ENCODE measurements around the gene SSR1. TPM values are rescaled to one million over a fixed set of nuclear protein-coding genes. Genes with fewer than 3 reads are reported as not detected.

The SSR1 gene
- polyA plus RNA-seq, 1 experiment, result 375 TPM

GRCh38 chr6:7251646-7252260 is 61.2 kb downstream of the SSR1 start:
- no peak for TF ChIP-seq CTCF (IDR thresholded peaks at IDR 0.05; ENCODE audit: low read depth, low read length)
- Histone ChIP-seq H3K27ac (ENCODE audit: low read depth, low read length) (no peak overlapping the region), H3K4me3 (ENCODE audit: low read depth, low read length) (no peak overlapping the region), H3K9me3 (ENCODE audit: control insufficient read depth, insufficient read depth, low read length) (peaks cover 17% of the 10 kb centered on the region), H3K27me3 (ENCODE audit: control insufficient read depth, insufficient read depth, low read length) (no peaks in the 10 kb centered on the region)
- ChIA-PET POLR2A (interaction anchor here (0.7 kb wide), 1 partner anchor 279 kb away, joined by 9 read pairs; no protein-coding TSS in a partner anchor), CTCF (interaction anchor here (0.6 to 2.5 kb wide), 7 partner anchors 8 to 741 kb away, joined by 3 to 22 read pairs (median 5); no protein-coding TSS in a partner anchor)
- no peak for DNase-seq (ENCODE audit: low read depth, low spot score)

- DNase-seq (ENCODE audit: low read depth, low spot score), result no peak
- Histone ChIP-seq H3K4me3 (ENCODE audit: low read depth, low read length) (no peak overlapping the region), H3K27ac (ENCODE audit: low read depth, low read length) (no peak overlapping the region), H3K27me3 (ENCODE audit: control insufficient read depth, insufficient read depth, low read length) (no peaks in the 10 kb centered on the region), H3K9me3 (ENCODE audit: control insufficient read depth, insufficient read depth, low read length) (peaks cover 8% of the 10 kb centered on the region)
- ChIA-PET CTCF (interaction anchor here (0.5 to 2.5 kb wide), 8 partner anchors 8 to 527 kb away, joined by 3 to 22 read pairs (median 5); no protein-coding TSS in a partner anchor), POLR2A (interaction anchor here (0.7 kb wide), 1 partner anchor 278 kb away, joined by 9 read pairs; no protein-coding TSS in a partner anchor)
- no peak for TF ChIP-seq CTCF (IDR thresholded peaks at IDR 0.05; ENCODE audit: low read depth, low read length)
Observed at GRCh38 chr6:7250812-7251211, 62.2 kb downstream of the SSR1 start.

GRCh38 chr6:7249946-7250643 is 62.9 kb downstream of the SSR1 start:
- Histone ChIP-seq H3K4me3 (ENCODE audit: low read depth, low read length) (no peak overlapping the region), H3K27ac (ENCODE audit: low read depth, low read length) (peak overlapping the region; percentile 21), H3K27me3 (ENCODE audit: control insufficient read depth, insufficient read depth, low read length) (no peaks in the 10 kb centered on the region), H3K9me3 (ENCODE audit: control insufficient read depth, insufficient read depth, low read length) (peaks cover 3% of the 10 kb centered on the region; the same call in 1 of the 2 replicates)
- ChIA-PET POLR2A (no interaction called here), CTCF (interaction anchor here (0.5 to 1.4 kb wide), 7 partner anchors 11 to 573 kb away, joined by 3 to 11 read pairs (median 3); no protein-coding TSS in a partner anchor)
- no peak for DNase-seq (ENCODE audit: low read depth, low spot score)
- no peak for TF ChIP-seq CTCF (IDR thresholded peaks at IDR 0.05; ENCODE audit: low read depth, low read length)

- no peaks in the 10 kb centered on the region for H3K27me3 ChIP-seq (ENCODE audit: control insufficient read depth, insufficient read depth, low read length)
- no peak overlapping the region for H3K4me3 ChIP-seq (ENCODE audit: low read depth, low read length)
- no peaks in the 10 kb centered on the region for H3K9me3 ChIP-seq (ENCODE audit: control insufficient read depth, insufficient read depth, low read length)
- TF ChIP-seq CTCF (IDR thresholded peaks at IDR 0.05; ENCODE audit: low read depth, low read length), result no peak
- DNase-seq (ENCODE audit: low read depth, low spot score), result no peak
- H3K27ac ChIP-seq (ENCODE audit: low read depth, low read length), result no peak overlapping the region
- ChIA-PET CTCF (interaction anchor here (0.6 to 1.3 kb wide), 4 partner anchors 30 to 574 kb away, joined by 3 to 11 read pairs (median 3); no protein-coding TSS in a partner anchor), POLR2A (no interaction called here)
Observed at GRCh38 chr6:7249391-7249790, 63.6 kb downstream of the SSR1 start.

- TF ChIP-seq CTCF (IDR thresholded peaks at IDR 0.05; ENCODE audit: low read depth, low read length), result no peak
- no peak for DNase-seq (ENCODE audit: low read depth, low spot score)
- H3K9me3 ChIP-seq (ENCODE audit: control insufficient read depth, insufficient read depth, low read length), result no peaks in the 10 kb centered on the region
- H3K4me3 ChIP-seq (ENCODE audit: low read depth, low read length), result no peak overlapping the region
- CTCF ChIA-PET, result no interaction called here
- H3K27me3 ChIP-seq (ENCODE audit: control insufficient read depth, insufficient read depth, low read length), result no peaks in the 10 kb centered on the region
- POLR2A ChIA-PET, result no interaction called here
- H3K27ac ChIP-seq (ENCODE audit: low read depth, low read length), result no peak overlapping the region
Observed at GRCh38 chr6:7247828-7248227, 65.2 kb downstream of the SSR1 start.

Data from AG04450 (cell line).